A673 (cell line): ENCODE results near the gene KCNB1. TPM values are rescaled to one million over a fixed set of nuclear protein-coding genes. Genes with fewer than 3 reads are reported as not detected.

Experiments used
- BruUV-seq: library from RNA; stranded (reverse); fragments of 400-500 nt; replicated peaks from 2 replicates; lab custom pipeline; 2021; lab: Mats Ljungman, UMichigan
- CTCF ChIA-PET: fragments of 300-600 bp; sonication (Branson Sonifier 250); formaldehyde crosslinking; loops from one replicate; lab custom pipeline; 2022; ENCODE audit warnings: antibody characterized with exemption; lab: Charles Lee
- POLR2A ChIA-PET: fragments of 300-600 bp; sonication (Branson Sonifier 250); formaldehyde crosslinking; loops from one replicate; lab custom pipeline; 2022; ENCODE audit warnings: antibody characterized with exemption; ENCODE audit not compliant: low non-redundant PET; lab: Charles Lee
- DNase-seq: peaks from one replicate; pipeline ENCODE4 v3.0.0-alpha.2; 2015; ENCODE audit warnings: low spot score
- H3K27ac ChIP-seq: fragments of 200-600 bp; sonication (generic); 2 replicates; pipeline ENCODE4 v1.5.1; 2016; ENCODE audit warnings: mixed run types, low read depth, mild to moderate bottlenecking, mixed read lengths, antibody characterized with exemption, low read length; ENCODE audit not compliant: poor library complexity, severe bottlenecking
- H3K27me3 ChIP-seq: fragments of 200-600 bp; sonication (generic); replicated peaks from 2 replicates; pipeline ENCODE4 v1.6.1; 2017; ENCODE audit warnings: mixed run types, low read depth, mild to moderate bottlenecking, mixed read lengths, antibody characterized with exemption, low read length; ENCODE audit not compliant: insufficient read depth, poor library complexity
- H3K36me3 ChIP-seq: fragments of 200-600 bp; sonication (generic); 2 replicates; pipeline ENCODE4 v1.6.1; 2016; ENCODE audit warnings: mixed run types, mild to moderate bottlenecking, mixed read lengths, antibody characterized with exemption, low read length; ENCODE audit not compliant: insufficient read depth, poor library complexity, severe bottlenecking
- H3K4me1 ChIP-seq: fragments of 200-600 bp; sonication (generic); 2 replicates; pipeline ENCODE4 v1.6.1; 2017; ENCODE audit warnings: mixed run types, mild to moderate bottlenecking, mixed read lengths, antibody characterized with exemption, low read length; ENCODE audit not compliant: insufficient read depth, poor library complexity, severe bottlenecking
- H3K4me3 ChIP-seq: fragments of 200-600 bp; sonication (generic); 2 replicates; pipeline ENCODE4 v1.5.1; 2016; ENCODE audit warnings: low read depth, mixed run types, mild to moderate bottlenecking, mixed read lengths, low read length; ENCODE audit not compliant: poor library complexity, severe bottlenecking
- H3K9me3 ChIP-seq: fragments of 200-600 bp; sonication (generic); 2 replicates; pipeline ENCODE4 v1.6.1; 2016; ENCODE audit warnings: mixed run types, low read depth, mild to moderate bottlenecking, mixed read lengths, antibody characterized with exemption, low read length; ENCODE audit not compliant: poor library complexity, severe bottlenecking
- EZH2 ChIP-seq: fragments of 200-600 bp; sonication (generic); IDR thresholded peaks from 2 replicates; pipeline ENCODE4 v1.6.1; 2017; ENCODE audit warnings: borderline replicate concordance, low read depth, mild to moderate bottlenecking, mixed read lengths, antibody characterized with exemption, low read length; ENCODE audit not compliant: poor library complexity, severe bottlenecking
- intact Hi-C: fragments of 100-400 bp; cut with micrococcal nuclease; formaldehyde crosslinking; loops from one replicate; pipeline ENCODE4 v1.10.0; 2022; ENCODE audit not compliant: unreplicated experiment
- total RNA-seq: library from RNA; stranded (reverse); gene quantifications from 2 replicates; pipeline ENCODE4 v1.2.3, GENCODE V29; 2021
- TF ChIP-seq, protein P1 (sequence below): fragments of 300-800, 200-600 bp; sonication (generic); conservative IDR thresholded peaks from 2 replicates; pipeline ENCODE4 v1.5.1; 2017; ENCODE audit warnings: low read depth, mild to moderate bottlenecking, antibody characterized with exemption, low read length, moderate library complexity, mixed read lengths

Gene KCNB1
- total RNA-seq, 1 experiment from 2014 or later = not detected

DNA sequence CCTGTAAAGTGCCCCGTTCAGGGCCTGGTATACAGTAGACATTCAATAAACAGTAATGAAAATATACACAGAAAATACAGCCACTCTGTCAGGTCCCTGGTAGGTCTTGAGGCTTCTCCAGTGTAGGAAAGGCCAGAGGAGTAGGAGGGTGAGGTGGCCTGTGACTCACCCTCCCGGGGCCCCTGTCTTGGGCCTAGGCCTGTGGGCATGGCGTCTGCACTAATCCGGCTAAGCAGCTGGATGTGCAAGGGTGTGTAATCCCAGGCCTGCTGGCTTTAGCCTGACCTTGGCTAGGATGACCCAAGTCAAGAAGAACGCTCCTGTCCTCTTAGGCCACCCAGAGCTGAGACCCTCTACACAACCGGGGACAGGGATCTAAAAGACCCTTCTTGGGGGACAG is 84.9 kb downstream of the KCNB1 start:
- peaks cover 23% of the 10 kb centered on the region for H3K27me3 ChIP-seq
- TF ChIP-seq, protein P1, sequence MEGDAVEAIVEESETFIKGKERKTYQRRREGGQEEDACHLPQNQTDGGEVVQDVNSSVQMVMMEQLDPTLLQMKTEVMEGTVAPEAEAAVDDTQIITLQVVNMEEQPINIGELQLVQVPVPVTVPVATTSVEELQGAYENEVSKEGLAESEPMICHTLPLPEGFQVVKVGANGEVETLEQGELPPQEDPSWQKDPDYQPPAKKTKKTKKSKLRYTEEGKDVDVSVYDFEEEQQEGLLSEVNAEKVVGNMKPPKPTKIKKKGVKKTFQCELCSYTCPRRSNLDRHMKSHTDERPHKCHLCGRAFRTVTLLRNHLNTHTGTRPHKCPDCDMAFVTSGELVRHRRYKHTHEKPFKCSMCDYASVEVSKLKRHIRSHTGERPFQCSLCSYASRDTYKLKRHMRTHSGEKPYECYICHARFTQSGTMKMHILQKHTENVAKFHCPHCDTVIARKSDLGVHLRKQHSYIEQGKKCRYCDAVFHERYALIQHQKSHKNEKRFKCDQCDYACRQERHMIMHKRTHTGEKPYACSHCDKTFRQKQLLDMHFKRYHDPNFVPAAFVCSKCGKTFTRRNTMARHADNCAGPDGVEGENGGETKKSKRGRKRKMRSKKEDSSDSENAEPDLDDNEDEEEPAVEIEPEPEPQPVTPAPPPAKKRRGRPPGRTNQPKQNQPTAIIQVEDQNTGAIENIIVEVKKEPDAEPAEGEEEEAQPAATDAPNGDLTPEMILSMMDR = no peak
- no peak for TF ChIP-seq EZH2
- no peak for DNase-seq
- no peak overlapping the region for H3K4me3 ChIP-seq
- H3K27ac ChIP-seq = no peak overlapping the region
- intact Hi-C loops = no loop called here
- no peaks in the 10 kb centered on the region for H3K36me3 ChIP-seq
- BruUV-seq = no TSS peak
- no peaks in the 10 kb centered on the region for H3K9me3 ChIP-seq
- ChIA-PET CTCF (no interaction called here), POLR2A (no interaction called here)
- no peaks in the 10 kb centered on the region for H3K4me1 ChIP-seq

DNA sequence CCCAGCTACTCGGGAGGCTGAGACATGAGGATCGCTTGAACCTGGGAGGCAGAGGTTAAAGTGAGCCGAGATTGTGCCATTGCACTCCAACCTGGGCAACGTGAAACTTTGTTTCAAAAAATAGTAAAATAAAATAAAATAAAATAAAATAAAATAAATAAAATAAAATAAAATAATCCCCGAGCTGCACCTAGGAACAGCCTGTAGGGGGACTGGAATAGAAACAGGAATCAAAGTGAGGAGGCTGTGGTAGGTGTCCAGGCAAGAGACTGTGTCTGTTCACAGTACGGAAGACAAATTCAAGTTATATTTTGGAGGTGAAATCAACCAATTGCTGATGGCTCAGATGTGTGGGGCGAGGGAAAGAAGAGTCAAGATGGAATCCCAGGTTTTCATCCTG is 86.2 kb downstream of the KCNB1 start:
- Histone ChIP-seq H3K27me3 (peaks cover 34% of the 10 kb centered on the region), H3K9me3 (no peaks in the 10 kb centered on the region), H3K36me3 (no peaks in the 10 kb centered on the region), H3K4me1 (no peaks in the 10 kb centered on the region), H3K4me3 (no peak overlapping the region), H3K27ac (no peak overlapping the region)
- no TSS peak for BruUV-seq
- intact Hi-C loops = no loop called here
- CTCF ChIA-PET = no interaction called here
- no peak for DNase-seq
- POLR2A ChIA-PET = no interaction called here
- TF ChIP-seq EZH2 = no peak
- TF ChIP-seq, protein P1 = no peak

DNA sequence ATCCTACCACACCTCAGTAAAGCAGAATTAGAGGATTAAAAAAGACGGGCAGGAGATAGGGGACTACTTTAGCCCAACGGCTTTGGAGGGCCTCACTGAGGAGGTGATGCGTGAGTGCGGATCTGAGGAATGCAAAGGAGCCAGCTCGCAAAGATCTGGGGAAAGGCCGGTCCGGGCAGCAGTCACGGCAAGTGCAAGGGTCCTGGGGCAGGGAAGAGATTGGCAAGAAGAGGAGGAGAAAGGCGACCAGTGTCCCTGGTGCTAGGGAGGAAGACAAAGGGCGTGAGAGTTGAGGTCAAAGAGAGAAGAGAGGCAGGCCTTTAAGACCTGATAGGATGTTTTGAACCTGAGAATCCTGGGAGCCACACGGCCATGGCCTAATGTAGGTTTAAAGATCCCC is 86.8 kb downstream of the KCNB1 start:
- no TSS peak for BruUV-seq
- CTCF ChIA-PET = no interaction called here
- intact Hi-C loops = no loop called here

More for the DNA sequence above, 86.8 kb downstream of the KCNB1 start:
- TF ChIP-seq, protein P1 = no peak
- TF ChIP-seq EZH2 = no peak
- POLR2A ChIA-PET = no interaction called here
- Histone ChIP-seq H3K36me3 (no peaks in the 10 kb centered on the region), H3K27me3 (peaks cover 36% of the 10 kb centered on the region), H3K9me3 (no peaks in the 10 kb centered on the region), H3K27ac (no peak overlapping the region), H3K4me3 (no peak overlapping the region), H3K4me1 (no peaks in the 10 kb centered on the region)
- DNase-seq = no peak
